RCC 7860 (cell line): Measurements from ENCODE around the gene C8B.

ENCODE experiments used
- DNase-seq: peaks from one replicate; pipeline ENCODE4 v3.0.0-alpha.2; 2015; ENCODE audit warnings: low spot score
- FAIRE-seq: peaks from 2 replicates; lab custom pipeline; 2012; peaks lifted over from hg19 to GRCh38; lab: Jason Lieb, UNC

The C8B gene

DNA sequence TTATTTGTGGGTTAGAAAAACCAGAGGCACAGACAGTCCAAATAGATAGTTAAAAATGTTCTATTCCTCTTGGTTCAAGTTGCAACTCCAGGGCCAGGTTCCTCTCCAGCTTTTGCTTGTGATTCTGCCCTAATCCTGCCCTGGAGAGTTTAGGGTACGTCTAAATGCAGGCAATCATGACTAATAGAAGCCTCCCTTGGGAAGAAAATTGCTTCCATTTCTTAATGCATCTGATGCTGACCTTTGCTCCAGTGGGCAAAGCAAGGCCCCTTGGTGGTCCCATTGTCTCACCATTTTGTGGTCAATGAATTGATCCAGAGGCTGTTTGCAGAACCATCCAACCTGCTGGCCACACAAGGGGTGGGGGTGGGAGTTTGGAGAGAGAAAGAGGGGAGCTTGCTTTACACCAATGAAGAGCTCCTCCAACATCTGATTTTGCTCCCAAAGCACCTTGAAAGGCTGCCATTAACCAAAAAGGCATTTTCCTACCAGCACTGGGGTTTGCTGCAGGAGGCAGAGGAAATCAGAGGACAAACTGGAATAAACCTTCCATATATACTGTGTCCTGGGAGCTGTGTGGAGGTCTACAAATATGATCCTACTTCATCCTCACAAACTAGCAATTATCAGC lies 31.3 kb downstream of the C8B start:
- FAIRE-seq (no peak), DNase-seq (no peak)

GRCh38 chr1:56933606-56934005 lies 32.2 kb downstream of the C8B start:
- DNase-seq, result no peak
- no peak for FAIRE-seq

GRCh38 chr1:56933161-56933560 lies 32.7 kb downstream of the C8B start:
- no peak for FAIRE-seq

GRCh38 chr1:56931686-56932085 lies 34.1 kb downstream of the C8B start:
- DNase-seq, result no peak
- no peak for FAIRE-seq

More at GRCh38 chr1:56933161-56933560, 32.7 kb downstream of the C8B start:
- no peak for DNase-seq

DNA sequence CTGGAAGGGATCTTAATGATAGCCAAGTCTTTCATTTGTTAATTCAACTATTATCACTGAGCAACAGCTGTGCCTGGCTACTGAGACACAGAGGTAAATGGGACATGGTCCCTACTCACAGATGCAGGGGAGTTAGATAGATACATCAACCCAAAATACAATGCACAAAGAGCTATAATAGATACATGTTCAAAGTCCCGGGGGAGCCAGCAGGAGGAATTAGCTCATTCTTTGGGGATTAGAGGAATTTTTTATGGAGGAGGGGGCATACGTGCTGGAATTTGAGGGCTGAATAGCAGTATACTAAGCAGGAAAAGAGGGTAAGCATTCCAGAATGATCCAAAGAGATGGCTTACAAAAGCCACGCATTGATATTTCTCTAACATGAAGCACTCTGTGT lies 34.6 kb downstream of the C8B start:
- FAIRE-seq, result no peak

DNA sequence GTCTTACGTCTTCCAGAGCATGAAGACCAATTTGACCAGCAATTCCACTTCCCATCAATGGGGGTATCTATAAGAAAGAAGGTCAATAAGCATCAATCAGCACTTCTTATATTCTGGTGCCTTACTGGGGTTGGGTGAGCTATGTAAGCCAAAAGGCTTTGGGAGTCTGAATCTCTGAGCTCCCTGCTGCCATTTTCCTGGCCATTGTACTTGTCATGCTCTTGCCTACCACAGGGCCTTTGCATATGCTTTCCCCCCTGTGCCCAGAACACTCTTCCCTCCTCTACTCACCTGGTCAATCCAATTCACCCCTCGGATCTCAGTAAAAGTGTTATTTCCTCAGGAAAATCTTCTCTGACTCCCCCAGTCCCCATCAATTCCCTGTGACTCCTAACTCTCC lies 36.3 kb downstream of the C8B start:
- FAIRE-seq (no peak), DNase-seq (no peak)

More for the DNA sequence above, 34.6 kb downstream of the C8B start:
- DNase-seq, result no peak

DNA sequence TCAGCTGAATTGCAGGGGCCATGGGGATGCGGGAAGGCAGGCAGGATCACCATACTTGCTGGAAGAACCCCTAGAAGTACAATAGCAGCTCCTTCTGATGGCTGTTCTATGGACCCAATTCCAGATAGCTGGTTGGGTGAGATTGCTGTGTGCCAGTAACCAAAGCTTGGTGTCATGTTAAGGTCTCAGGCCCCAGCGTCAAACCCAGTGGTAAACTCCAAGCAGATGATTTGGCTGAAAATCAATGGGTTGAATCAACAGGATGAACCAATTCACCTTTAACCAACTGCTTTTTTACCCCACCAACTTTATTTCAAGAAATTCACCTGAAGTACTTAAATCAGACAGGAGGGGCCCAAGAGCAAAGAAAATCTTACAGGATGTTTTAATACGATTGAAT lies 37.8 kb downstream of the C8B start:
- no peak for FAIRE-seq
- DNase-seq, result no peak

- no peak for DNase-seq
- no peak for FAIRE-seq
These were observed 38.6 kb downstream of the C8B start for GRCh38 chr1:56927171-56927570.

- DNase-seq, result no peak
- no peak for FAIRE-seq
These were observed 40.6 kb downstream of the C8B start for GRCh38 chr1:56925193-56925592.

DNA sequence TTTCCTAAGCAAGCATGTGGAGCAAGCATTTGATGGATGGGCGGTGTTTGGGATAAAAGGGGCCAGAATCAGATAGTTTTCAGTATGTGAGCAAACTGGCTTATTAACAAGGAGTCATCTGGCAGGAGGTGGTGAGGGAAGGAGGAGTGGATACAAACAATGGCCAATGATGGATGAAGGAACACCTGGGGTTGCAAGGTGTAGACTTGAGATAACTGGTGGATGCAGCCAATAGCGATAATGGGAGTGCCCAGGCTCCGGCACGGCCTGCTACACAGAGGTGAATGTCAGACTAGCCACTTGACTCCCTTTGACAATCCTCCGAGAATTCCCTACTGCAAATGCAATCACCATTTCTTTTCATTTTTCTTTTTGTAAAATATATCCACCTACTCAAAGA lies 41.7 kb downstream of the C8B start:
- FAIRE-seq, result no peak

DNA sequence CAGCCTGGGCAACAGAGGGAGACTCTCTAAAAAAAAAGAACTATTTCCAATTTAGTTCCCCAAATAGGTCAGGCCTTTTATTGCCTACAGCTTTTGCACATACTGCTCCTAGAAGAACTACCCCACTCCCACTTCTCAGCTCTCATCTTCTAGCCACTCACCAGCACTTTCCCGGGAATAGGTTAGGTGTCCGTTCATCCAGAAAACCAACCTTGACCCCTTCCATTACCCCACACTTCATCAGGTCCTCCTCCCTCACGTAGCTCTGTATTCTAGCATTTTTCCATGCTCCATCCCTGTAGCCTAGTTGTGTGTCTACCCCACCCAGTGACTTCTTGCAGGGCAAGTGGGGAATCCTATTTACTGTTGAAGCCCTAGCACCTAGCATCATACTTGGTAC lies 42.6 kb downstream of the C8B start:
- FAIRE-seq (no peak), DNase-seq (no peak)

More for the DNA sequence above, 41.7 kb downstream of the C8B start:
- no peak for DNase-seq

DNA sequence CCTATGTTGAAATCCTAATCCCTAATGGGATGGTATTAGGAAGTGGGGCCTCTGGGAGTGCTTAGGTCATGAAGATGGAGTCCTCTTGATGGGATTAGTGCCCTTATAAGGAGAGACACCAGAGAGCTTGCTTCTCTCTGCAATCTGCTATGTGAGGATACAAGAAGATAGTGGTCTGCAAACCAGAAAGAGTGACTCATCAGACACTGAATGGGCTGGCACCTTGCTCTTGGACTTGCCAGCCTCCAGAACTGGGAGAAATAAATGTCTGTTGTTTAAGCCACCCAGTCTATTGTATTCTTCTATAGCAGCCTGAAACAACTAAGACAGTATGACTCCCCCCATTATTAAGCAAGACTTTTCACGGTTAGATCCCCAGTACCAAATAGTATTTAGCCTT lies 43.3 kb downstream of the C8B start:
- FAIRE-seq, result no peak

GRCh38 chr1:56922070-56922469 lies 43.7 kb downstream of the C8B start:
- no peak for FAIRE-seq
- no peak for DNase-seq

More for the DNA sequence above, 43.3 kb downstream of the C8B start:
- DNase-seq, result no peak

GRCh38 chr1:56921479-56921878 lies 44.3 kb downstream of the C8B start:
- DNase-seq, result no peak
- no peak for FAIRE-seq

DNA sequence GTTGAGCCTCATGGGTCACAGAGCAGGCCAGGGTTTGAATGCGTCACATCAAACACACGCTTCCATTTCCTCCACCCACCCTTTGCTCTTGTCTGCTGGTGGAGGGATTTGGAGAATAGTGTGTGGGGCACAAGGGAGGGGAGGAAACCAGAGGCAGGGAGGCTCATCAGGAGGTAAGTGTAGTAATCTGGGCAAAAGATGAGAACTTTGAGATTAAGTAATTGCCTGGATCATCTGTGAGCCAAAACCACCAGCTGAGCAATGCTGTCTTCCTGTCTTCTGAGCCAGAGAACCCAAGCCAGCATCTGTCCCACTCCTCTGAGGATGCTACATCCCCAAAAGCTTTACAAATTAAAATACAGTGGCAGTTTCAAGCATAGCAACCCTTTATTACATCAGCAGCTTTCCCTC lies 45.2 kb downstream of the C8B start:
- DNase-seq (no peak), FAIRE-seq (no peak)

DNA sequence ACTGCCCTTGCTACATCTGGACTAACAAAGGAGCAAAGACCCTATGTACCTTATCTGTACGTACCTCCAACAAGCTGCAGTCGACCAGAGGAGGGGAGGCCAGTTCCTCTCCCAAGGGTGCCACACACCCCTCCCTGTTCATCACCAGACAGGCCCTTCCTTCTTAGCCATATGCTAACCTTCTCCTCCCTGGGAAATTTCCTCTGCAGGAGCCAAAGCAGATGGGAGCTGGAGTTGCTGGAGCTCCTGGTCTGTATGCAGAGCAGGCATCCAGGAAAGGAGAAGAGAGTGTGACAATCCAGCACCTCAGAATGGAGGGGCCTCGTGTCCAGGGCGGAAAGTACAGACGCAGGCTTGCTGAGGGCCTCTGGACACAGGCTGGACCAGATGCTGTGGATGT lies 48.5 kb downstream of the C8B start:
- no peak for FAIRE-seq
- no peak for DNase-seq

DNA sequence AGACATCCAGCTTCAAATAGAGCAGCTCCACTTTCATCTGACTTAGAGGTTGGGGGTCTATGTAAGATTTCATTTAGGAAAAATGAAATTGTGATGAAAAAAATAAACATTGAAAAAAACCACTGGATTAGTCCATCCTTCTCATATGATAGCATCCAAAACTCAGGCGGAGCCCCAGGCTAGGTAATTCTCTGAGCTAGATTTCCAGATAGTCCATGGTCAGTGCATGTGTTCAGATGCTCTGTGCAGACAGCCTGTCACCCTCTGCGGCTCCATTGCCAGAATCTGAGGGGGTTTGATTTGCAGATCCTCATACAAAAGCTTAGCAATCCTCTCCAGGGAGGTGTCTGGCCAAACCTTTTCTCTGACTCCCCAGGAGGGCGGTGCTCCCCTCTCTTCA lies 49.2 kb downstream of the C8B start:
- FAIRE-seq (no peak), DNase-seq (no peak)

DNA sequence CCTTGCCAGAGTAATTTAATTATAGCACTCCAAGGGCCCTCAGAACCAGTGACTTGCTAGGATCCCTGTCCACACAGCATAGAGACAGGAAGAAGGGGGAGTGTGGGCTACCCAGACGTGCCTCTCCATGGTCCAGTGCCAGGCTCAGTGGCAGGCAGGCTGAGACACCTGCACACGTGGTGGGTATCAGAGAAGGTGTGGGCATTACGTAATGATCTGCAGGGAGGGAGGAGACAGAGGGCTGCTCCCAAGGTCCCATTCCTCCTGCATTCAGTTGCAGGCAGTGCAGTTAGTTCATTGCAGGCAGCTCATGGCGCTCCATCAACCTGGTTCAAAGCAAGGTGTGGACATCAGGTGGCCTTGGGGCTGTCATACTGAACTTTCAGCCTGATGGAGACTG lies 49.9 kb downstream of the C8B start:
- no peak for FAIRE-seq
- no peak for DNase-seq

GRCh38 chr1:56912325-56912724 lies 53.5 kb downstream of the C8B start:
- no peak for DNase-seq
- FAIRE-seq, result no peak

DNA sequence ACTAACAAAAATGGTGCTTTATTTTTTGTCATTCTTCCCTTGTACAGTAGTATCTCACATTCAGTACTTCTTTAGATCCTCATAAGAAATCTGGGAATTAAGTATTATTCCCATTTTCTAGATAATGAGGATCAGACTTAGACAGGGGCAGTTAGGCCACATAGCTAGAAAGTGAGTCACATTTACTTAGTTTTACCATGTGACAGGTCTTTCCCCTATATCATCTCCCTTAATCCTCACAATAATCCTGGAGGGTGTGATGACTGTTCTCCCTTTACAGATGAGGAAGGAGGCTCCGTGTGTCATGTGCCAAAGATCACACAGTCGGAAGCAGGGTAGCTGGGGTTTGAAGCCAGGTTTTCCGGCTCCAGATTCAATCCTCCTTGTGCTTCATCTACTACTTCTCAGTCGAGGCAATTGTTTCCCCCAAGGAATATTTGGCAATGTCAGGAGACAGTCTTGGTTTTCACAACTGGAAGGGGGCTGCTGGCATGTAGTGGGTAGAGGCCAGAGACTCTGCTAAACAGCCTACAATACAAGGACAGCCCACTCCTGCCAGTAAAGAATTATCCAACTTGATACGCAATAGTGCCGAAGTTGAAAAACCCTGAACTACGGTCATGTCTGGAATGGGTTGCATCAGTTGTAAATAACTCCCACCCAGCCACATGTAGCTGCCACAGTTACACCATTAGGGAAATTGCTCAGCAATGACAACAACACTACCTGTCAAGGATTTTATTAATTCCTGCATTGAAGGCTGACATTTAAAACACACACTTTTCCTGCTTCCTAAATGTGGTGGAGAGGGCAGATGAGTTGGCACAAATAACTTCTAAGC lies 54.5 kb downstream of the C8B start:
- FAIRE-seq, result no peak
- DNase-seq, result peak; percentile 6

DNA sequence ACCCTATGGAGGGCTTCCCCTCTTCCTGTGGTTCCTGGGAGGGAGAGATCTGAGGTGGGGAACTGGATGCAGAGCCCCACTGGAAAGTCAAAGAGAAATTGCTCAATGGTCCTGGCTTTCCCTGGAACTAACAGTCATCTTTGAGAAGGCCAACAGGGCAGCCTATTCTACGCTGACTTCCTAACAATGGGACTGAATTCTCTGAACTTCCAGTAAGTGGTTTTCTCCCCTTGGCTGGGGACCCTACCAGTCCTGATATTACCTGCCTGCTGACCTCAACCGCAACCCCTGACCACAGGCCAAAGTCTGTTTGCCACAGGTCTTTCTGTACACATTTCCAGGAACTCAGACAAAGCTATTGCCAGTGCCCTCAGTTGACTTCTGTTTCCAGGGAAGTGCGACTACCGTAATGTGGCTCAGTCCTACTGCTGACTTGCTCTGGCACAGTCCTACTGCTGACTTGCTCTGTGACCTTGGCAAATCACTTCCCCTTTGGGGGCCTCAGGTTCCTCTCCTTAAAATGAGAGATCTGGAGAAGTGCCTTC lies 55.3 kb downstream of the C8B start:
- no peak for DNase-seq

GRCh38 chr1:56908619-56909221 lies 57.1 kb downstream of the C8B start:
- FAIRE-seq (no peak), DNase-seq (no peak)

More for the DNA sequence above, 55.3 kb downstream of the C8B start:
- no peak for FAIRE-seq
